GM19438 (cell line): ENCODE results near the gene AEBP2.
"Not testable (repeated sequence)": the region's sequence is repeated elsewhere in the genome, so short reads cannot be mapped to it uniquely, and the experiment has no call there.

Experiments used
- ATAC-seq: cut with Tn5 transposase; IDR thresholded peaks from one replicate; pipeline ENCODE4 v1.9.1; 2021; ENCODE audit warnings: low read depth; ENCODE audit not compliant: unreplicated experiment

AEBP2 gene

DNA sequence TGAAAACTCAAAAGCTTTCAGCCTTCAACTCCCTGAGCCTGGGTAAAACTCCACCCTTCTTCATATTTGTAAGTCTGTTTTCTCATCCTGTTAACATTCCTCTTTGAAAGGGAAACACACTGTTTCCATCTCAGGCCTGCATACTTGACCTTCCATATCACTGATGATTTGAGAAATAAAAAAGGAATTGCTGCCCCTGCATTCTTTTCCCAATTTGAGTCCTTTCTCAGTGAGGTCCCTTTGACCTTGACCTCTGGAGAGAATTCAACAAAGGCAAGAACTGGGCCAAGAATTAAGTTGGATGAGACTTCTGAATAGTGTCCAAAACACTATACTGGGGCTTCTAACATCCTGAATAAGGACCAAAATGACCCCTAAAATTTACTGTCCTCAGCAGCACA lies 108.0 kb downstream of the AEBP2 start:
- no peak for ATAC-seq

DNA sequence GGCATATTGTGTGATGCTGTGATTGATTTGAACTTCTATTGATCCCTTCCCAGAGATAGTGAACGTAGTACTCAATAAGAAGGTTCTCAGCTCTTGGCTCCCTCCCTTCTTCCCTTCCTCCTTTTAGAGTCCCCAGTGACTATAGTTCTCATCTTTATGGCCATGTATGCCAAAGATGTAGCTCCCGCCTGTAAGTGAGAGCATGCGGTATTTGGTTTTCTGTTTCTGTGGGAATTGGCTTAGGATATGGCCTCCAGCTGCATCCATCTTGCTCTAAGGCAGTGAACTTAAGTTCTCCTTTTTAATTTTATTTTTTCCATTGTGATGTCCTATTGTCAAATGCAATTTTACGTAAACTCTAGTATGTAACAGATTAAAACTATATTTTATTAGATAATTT lies 109.5 kb downstream of the AEBP2 start:
- ATAC-seq, result no peak

DNA sequence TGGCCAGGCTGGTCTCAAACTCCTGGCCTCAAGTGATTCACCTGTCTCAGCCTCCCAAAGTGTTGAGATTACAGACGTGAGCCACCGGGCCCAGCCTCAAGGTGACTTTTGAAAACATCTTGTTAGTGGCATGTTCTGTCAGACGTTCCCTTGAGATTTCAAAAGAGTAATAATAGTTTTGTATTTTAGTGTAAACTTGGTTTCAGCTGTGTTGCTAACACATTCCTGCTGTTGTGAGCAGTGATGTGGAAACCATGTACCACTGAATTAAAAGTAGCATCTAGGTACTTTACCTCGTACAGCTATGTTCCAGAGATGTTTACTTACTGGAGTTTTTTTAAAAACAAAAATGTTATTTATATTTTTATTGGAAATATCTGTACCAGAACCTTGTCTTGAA lies 111.3 kb downstream of the AEBP2 start:
- ATAC-seq, result no peak

DNA sequence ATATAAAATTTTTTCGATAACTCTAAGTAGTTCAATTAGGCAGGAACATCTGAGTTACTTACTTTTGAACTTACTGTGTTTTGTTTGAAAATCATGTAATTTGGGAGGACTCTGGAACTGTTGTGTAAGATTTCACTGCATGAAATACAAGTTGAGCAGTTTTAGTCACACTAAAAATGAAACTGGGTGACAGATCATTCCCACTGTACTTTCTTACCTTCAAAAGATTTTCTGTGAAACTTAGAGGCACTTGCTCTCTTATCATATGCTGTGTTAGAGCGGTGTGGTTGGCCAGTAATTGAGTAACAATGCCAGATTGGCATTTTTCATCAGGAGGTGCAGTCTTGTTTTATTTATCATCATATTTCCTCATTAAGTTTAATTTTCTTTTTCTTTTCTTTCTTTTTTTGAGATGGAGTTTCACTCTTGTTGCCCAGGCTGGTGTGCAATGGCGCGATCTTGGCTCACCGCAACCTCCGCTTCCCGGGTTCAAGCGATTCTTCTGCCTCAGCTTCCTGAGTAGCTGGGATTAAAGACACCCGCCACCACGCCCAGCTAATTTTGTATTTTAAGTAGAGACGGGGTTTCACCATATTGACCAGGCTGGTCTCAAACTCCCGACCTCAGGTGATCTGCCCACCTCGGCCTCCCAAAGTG lies 113.3 kb downstream of the AEBP2 start:
- not testable (repeated sequence) for ATAC-seq

DNA sequence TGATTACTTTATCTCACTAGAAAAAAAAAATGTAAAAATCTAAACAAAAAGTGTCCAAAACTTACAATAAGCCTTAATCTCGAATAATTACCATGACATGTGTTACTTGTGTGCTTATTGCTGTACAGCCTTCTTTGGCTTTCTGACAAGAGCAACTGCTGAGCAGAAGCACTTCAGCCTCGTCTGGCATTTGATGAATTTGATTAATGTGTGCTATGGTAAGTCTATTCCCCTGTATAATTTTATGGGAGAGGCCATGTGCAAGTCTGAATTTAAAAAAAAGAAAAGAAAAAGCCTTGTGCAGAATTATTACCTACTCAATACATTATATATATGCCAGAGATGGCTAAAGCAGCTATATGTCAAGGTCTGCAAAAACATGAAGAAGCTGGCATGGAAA lies 113.9 kb downstream of the AEBP2 start:
- no peak for ATAC-seq

DNA sequence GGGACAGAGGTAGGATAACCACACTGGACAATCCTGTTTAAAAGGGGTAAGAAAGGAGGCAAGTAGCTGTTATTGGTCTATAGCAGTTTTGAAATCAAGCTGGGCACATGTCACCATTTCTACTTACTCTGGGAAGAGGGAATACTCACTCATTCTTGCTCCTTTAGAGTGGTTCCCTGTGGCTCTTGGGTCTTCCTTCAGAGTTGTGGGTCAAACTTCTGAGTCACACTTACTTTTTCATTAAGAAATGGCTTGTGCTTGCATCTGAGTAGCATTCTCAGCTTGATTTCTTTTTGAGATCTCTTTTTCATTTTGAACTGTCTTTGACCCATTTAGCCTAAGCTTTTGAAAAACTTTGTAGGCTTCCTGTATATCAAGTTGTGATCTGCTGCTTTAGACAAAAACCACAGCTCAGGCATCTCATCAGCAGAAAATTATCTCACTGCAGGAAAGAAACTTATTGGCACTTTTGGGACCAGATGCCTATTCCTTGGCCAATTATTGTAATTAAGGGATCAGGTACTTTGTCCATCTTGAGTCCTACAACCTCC lies 122.2 kb downstream of the AEBP2 start:
- ATAC-seq, result no peak
